Aorta (tissue), 5 donors: Measurements from ENCODE around the gene FHAD1. TPM values are rescaled to one million over a fixed set of nuclear protein-coding genes. Genes with fewer than 3 reads are reported as not detected.

Experiments used
- ATAC-seq: fragments of 200-7000 bp; cut with Tn5 transposase; one replicate; pipeline ENCODE4 v1.9.1; 2022; ENCODE audit warnings: moderate library complexity; ENCODE audit not compliant: low FRiP score
- DNase-seq, 2 donors: peaks; one replicate each; pipeline ENCODE4 v3.0.0-alpha.2; 2020
- H3K27ac ChIP-seq, 2 donors: one replicate each; pipeline ENCODE4 v1.5.1; 2013; ENCODE audit warnings: low read length in 2 of 2, mild to moderate bottlenecking in 2 of 2, moderate library complexity in 2 of 2, control low read depth in 1 of 2, inconsistent platforms in 1 of 2, low read depth in 1 of 2
- H3K27me3 ChIP-seq, 2 donors: one replicate each; pipeline ENCODE4 v1.6.1; 2013; ENCODE audit warnings: control low read depth in 1 of 2, low read length in 1 of 2, mild to moderate bottlenecking in 1 of 2, moderate library complexity in 1 of 2; ENCODE audit not compliant: insufficient read depth in 2 of 2, control insufficient read depth in 1 of 2
- H3K36me3 ChIP-seq, 2 donors: one replicate each; pipeline ENCODE4 v1.6.1; 2013; ENCODE audit warnings: control low read depth in 1 of 2, low read length in 1 of 2, mild to moderate bottlenecking in 1 of 2; ENCODE audit not compliant: insufficient read depth in 2 of 2, control insufficient read depth in 1 of 2
- H3K4me1 ChIP-seq, 2 donors: one replicate each; pipeline ENCODE4 v1.6.1; 2013; ENCODE audit warnings: low read length in 2 of 2, control low read depth in 1 of 2, mild to moderate bottlenecking in 1 of 2, moderate library complexity in 1 of 2; ENCODE audit not compliant: insufficient read depth in 2 of 2, control insufficient read depth in 1 of 2
- H3K4me3 ChIP-seq, 2 donors: one replicate each; pipeline ENCODE4 v1.5.1; 2013; ENCODE audit warnings: low read length in 2 of 2, control low read depth in 1 of 2, mild to moderate bottlenecking in 1 of 2
- H3K9me3 ChIP-seq: one replicate; pipeline ENCODE4 v1.6.1; 2013; ENCODE audit warnings: mild to moderate bottlenecking, low read length; ENCODE audit not compliant: control insufficient read depth
- WGBS, 2 donors: extraction: QIAGEN DNeasy Blood & Tissue Kit; methylation state at CpG; one replicate each; pipeline ENCODE4 v1.1.7; 2013; 5-methylcytosine and 5-hydroxymethylcytosine counted together
- intact Hi-C, 2 donors: fragments of 100-400 bp; cut with DNase I; formaldehyde crosslinking; loops; one replicate each; pipeline versions ENCODE4 v1.14.2 to v1.15.0; 2022
- polyA plus RNA-seq, 2 donors: library from polyadenylated mRNA; stranded (reverse); fragments of 200-250 nt; gene quantifications; one replicate each; pipeline ENCODE4 v1.2.3, GENCODE V29; 2013
- total RNA-seq, 2 donors: library from RNA; stranded (reverse); fragmentation: NEBNext Ultra II Directional; extraction: Animal tissue kit (Norgen Biotek cat#: 25700); gene quantifications; one replicate each; pipeline ENCODE4 v1.2.1, GENCODE V29; 2021
- donor health status: healthy with polysubstance abuse.
- donor health status: Bipolar disorder and iron deficiency.
- donor health status: DM: no; HTN: no; CAD: no.
- donor health status: DM: no; HTN: no; CAD: no.
- donor health status: DM: yes; HTN: yes; CAD: no.

The FHAD1 gene
- total and polyA plus RNA-seq, 4 donors, result 0.03 to 2.7 (median 0.32) TPM; not detected in 1

DNA sequence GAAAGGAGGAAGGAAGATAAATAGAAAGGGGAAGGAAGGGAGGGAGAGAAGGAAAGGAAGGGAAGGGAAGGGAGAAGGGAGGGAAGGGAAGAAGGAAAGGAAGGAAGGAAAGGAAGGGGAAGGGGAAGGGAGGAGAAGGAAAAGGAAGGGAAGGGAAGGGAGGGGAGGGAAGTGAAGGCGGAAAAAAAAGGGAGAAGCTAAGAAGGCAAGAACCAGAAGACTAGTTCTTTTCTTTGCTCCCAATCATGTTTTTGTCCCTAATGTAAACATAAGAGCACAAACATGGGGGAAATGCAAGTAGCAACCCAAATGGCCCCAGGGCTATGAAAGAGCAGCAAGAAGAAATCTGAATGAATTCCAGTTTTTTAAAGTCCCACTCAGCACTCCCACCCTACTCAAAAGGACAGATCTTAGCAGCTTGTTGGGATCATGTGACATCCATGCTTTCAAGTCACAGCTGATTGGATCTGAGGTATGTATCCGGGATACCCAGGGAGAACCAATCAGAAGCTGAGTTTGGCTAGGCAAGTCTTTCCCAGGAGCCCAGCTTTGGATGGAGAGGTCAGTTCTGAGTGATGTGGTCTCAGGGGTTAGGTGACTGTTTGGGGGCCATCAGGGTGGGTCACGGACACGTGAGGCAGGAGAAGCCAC is 24.2 kb upstream of the FHAD1 start:
- H3K36me3 ChIP-seq, result no peaks in the 10 kb centered on the region
- DNase-seq, result no peak
- no peak overlapping the region for H3K27ac ChIP-seq
- no peak overlapping the region for H3K4me3 ChIP-seq
- no peaks in the 10 kb centered on the region for H3K4me1 ChIP-seq
- H3K9me3 ChIP-seq, result no peaks in the 10 kb centered on the region
- intact Hi-C loops, result no loop called here
- 88 to 91% methylated on average over 4 of the region's 4 CpGs for WGBS, 2 donors
- no peak for ATAC-seq
- no peaks in the 10 kb centered on the region for H3K27me3 ChIP-seq

DNA sequence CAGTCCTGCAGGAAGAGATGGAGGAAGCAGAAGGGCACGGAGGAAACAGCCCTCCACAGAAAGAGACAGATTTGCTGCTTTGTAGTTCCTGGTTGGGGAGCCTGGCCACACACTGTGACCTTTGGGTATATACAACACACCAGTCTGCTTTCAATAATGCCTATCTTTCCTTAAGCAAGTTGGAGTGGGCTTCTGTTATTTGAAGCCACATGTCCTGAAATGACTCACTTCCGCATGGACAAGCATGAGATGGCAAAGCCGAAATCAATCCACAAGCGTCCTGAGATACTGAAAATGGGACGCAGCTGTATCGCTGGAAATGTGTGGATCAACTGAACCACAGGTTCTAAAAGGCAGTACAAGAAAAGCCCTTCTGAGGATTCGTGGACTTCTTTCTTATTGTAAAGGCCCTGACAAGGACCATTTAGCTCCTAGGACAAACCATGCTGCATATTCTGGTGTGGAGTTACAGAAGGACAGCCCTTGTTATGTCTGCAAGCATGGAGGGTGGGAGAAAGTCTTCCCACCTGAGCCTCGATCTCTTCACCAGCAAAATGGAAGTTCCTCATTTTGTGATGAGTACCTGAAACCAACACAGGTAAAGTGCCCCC is 22.7 kb upstream of the FHAD1 start:
- no peak for ATAC-seq
- Histone ChIP-seq H3K36me3 (no peaks in the 10 kb centered on the region), H3K27ac (no peak overlapping the region), H3K9me3 (no peaks in the 10 kb centered on the region), H3K27me3 (no peaks in the 10 kb centered on the region), H3K4me3 (no peak overlapping the region), H3K4me1 (no peaks in the 10 kb centered on the region)
- 94 to 97% methylated on average over 8 of the region's 8 CpGs for WGBS, 2 donors
- DNase-seq, result no peak
- intact Hi-C loops, result no loop called here

- WGBS, 2 donors, result 91 to 92% methylated on average over 4 of the region's 4 CpGs
- DNase-seq, result no peak
Observed at GRCh38 chr1:15224974-15225373, 22.0 kb upstream of the FHAD1 start.

GRCh38 chr1:15225461-15225860 is 21.6 kb upstream of the FHAD1 start:
- no peaks in the 10 kb centered on the region for H3K36me3 ChIP-seq
- no peaks in the 10 kb centered on the region for H3K4me1 ChIP-seq
- ATAC-seq, result no peak
- H3K27ac ChIP-seq, result no peak overlapping the region
- no peak overlapping the region for H3K4me3 ChIP-seq
- WGBS, 2 donors, result 75 to 83% methylated on average over 4 of the region's 4 CpGs
- intact Hi-C loops, result no loop called here
- no peaks in the 10 kb centered on the region for H3K27me3 ChIP-seq
- no peak for DNase-seq
- no peaks in the 10 kb centered on the region for H3K9me3 ChIP-seq

More at GRCh38 chr1:15224974-15225373, 22.0 kb upstream of the FHAD1 start:
- Histone ChIP-seq H3K9me3 (no peaks in the 10 kb centered on the region), H3K27ac (no peak overlapping the region), H3K4me1 (no peaks in the 10 kb centered on the region), H3K36me3 (no peaks in the 10 kb centered on the region), H3K4me3 (no peak overlapping the region), H3K27me3 (no peaks in the 10 kb centered on the region)
- ATAC-seq, result no peak
- intact Hi-C loops, result no loop called here

- WGBS, 2 donors, result 82 to 87% methylated on average over 17 of the region's 17 CpGs
- Histone ChIP-seq H3K9me3 (no peaks in the 10 kb centered on the region), H3K4me1 (no peaks in the 10 kb centered on the region), H3K4me3 (no peak overlapping the region), H3K36me3 (no peaks in the 10 kb centered on the region), H3K27me3 (no peaks in the 10 kb centered on the region), H3K27ac (no peak overlapping the region)
- no peak for DNase-seq
- intact Hi-C loops, result no loop called here
- no peak for ATAC-seq
Observed at GRCh38 chr1:15226388-15227255, 20.4 kb upstream of the FHAD1 start.

DNA sequence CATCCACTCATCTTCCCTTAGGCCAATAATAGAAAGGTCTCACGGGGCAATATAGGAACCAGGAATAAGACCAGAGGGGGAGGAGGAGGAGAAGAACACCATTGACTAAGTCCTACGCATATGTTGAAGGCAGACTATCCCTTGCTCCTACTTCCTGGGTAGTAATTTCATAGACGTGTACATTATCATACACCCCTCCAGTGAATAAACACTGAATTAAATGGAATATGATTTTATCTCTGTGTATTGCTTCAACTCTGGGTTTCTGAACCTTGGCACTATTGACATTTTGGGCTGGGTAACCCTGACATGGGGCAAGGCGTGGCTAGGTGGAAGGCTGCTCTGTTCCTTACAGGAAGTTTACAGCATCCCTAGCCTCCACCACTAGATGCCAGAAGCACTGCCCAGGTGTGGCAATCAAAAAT is 17.3 kb upstream of the FHAD1 start:
- ATAC-seq, result no peak
- intact Hi-C loops, result no loop called here

DNA sequence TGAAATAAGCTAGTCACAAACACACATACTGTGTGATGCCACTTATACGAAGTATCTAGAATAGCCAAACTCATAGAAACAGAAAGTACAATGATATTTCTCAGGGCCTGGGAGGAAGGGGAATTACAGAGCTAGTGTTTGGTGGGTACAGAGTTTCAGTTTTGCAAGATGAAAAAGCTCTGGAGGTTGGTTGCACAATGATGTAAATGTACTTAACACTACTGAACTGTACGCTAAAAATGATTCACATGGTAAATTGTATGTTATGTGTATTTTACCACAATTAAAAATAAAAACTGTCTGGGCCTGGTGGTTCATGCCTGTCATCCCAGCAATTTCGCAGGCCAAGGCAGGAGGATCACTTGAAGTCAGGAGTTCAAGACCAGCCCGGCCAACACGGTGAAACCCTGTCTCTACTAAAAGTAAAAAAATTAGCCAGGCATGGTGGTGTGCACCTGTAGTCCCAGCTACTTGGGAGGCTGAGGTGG is 15.3 kb upstream of the FHAD1 start:
- no peak for ATAC-seq
- no peaks in the 10 kb centered on the region for H3K27me3 ChIP-seq
- no peak for DNase-seq
- 84 to 93% methylated on average over 5 of the region's 5 CpGs for WGBS, 2 donors
- H3K27ac ChIP-seq, result no peak overlapping the region
- H3K4me1 ChIP-seq, result no peaks in the 10 kb centered on the region
- H3K36me3 ChIP-seq, result no peaks in the 10 kb centered on the region
- no peak overlapping the region for H3K4me3 ChIP-seq
- intact Hi-C loops, result no loop called here
- no peaks in the 10 kb centered on the region for H3K9me3 ChIP-seq

More for the DNA sequence above, 17.3 kb upstream of the FHAD1 start:
- no peak for DNase-seq
- WGBS, 2 donors, result 41 to 54% methylated on average over 4 of the region's 4 CpGs
- no peaks in the 10 kb centered on the region for H3K4me1 ChIP-seq
- no peaks in the 10 kb centered on the region for H3K27me3 ChIP-seq
- no peaks in the 10 kb centered on the region for H3K36me3 ChIP-seq
- no peak overlapping the region for H3K27ac ChIP-seq
- H3K4me3 ChIP-seq, result no peak overlapping the region
- no peaks in the 10 kb centered on the region for H3K9me3 ChIP-seq

DNA sequence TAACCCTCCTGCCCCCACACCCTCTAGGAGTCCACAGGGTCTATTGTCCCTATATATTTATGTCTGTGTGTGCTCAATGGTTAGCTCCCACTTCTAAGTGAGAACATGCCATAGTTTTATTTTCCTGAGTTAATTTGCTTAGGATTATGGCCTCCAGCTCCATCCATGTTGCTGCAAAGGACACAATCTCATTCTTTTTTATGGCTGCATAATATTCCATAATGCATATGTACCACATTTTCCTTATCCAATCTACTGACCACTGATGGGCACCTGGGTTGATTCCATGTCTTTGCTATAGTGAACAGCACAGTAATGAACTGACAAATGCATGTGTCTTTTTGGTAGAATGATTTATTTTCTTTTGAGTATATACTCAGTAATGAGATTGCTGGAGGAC is 13.3 kb upstream of the FHAD1 start:
- Histone ChIP-seq H3K4me3 (no peak overlapping the region), H3K27ac (no peak overlapping the region), H3K9me3 (no peaks in the 10 kb centered on the region), H3K27me3 (no peaks in the 10 kb centered on the region), H3K36me3 (no peaks in the 10 kb centered on the region), H3K4me1 (no peaks in the 10 kb centered on the region)
- intact Hi-C loops, result no loop called here
- DNase-seq, result no peak
- ATAC-seq, result no peak
